ENCODE data around the gene ACOT2. TPM values are rescaled to one million over a fixed set of nuclear protein-coding genes. Genes with fewer than 3 reads are reported as not detected.
A peak's percentile ranks its signal among the peaks of the same experiment; 100 is the strongest.
"Not testable (repeated sequence)": the region's sequence is repeated elsewhere in the genome, so short reads cannot be mapped to it uniquely, and the experiment has no call there.

The ACOT2 gene
- total RNA-seq, 4 donors from 2014 or later = 4.0 to 23.3 (median 13.8) TPM

DNA sequence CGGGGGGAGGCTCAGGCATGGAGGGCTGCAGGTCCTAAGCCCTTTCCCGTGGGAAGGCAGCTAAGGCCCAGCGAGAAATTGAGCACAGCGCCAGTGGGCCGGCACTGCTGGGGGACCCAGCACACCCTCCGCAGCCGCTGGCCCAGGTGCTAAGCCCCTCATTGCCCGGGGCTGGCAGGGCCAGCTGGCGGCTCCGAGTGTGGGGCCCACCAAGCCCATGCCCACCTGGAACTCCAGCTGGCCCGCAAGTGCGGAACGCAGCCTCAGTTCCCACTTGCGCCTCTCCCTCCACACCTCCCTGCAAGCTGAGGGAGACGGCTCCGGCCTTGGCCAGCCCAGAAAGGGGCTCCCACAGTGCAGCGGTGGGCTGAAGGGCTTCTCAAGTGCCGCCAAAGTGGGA, 2.6 kb upstream of the ACOT2 start:
- not testable (repeated sequence) for DNase-seq, H3K27ac ChIP-seq

DNA sequence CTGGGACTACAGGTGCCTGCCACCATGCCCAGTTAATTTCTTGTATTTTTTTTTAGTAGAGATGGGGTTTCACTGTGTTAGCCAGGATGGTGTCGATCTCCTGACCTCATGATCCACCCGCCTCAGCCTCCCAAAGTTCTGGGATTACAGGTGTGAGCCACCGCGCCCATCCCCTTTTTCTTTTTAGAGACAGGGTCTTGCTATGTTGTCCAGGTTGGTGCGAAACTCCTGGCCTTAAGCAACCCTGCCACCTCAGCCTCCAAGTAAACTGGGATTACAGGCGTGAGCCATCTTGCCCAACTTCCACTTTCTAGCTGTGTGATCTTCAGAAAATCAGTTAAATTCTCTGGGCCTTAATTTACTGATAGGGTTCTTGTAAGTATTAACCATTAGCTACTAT, 2.1 kb upstream of the ACOT2 start:
- 95 to 100% methylated on average over 6 of the region's 6 CpGs for WGBS, 2 donors
- H3K27me3 ChIP-seq; H3K9me3 ChIP-seq; H3K4me3 ChIP-seq; H3K36me3 ChIP-seq; intact Hi-C loops (cut with DNase I); DNase-seq: not testable (repeated sequence)
- H3K4me1 ChIP-seq = peaks cover 0 to 32% (median 16%) of the 10 kb centered on the region in 3 donors
- peak overlapping the region in 1 of 4 donors; percentile 95 for H3K27ac ChIP-seq

More for the DNA sequence above, 2.6 kb upstream of the ACOT2 start:
- H3K27me3 ChIP-seq; H3K36me3 ChIP-seq; intact Hi-C loops (cut with DNase I); H3K9me3 ChIP-seq; H3K4me3 ChIP-seq: not testable (repeated sequence)
- 89 to 90% methylated on average over 2 to 7 of the region's 18 CpGs for WGBS, 2 donors
- H3K4me1 ChIP-seq = peaks cover 0 to 32% (median 16%) of the 10 kb centered on the region in 3 donors

DNA sequence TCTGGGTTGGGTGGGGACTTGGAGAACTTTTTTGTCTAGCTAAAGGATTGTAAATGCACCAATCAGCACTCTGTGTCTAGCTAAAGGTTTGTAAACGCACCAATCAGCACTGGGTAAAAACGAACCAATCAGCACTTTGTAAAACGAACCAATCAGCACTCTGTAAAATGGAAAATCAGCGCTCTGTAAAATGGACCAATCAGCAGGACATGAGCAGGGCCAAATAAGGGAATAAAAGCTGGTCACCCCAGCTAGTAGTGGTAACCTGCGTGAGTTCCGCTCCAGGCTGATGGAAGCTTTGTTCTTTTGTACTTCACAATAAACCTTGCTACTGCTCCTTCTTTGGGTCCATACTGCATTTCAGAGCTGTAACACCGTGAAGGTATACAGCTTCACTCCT, 1.7 kb upstream of the ACOT2 start:
- TF ChIP-seq, protein P1, sequence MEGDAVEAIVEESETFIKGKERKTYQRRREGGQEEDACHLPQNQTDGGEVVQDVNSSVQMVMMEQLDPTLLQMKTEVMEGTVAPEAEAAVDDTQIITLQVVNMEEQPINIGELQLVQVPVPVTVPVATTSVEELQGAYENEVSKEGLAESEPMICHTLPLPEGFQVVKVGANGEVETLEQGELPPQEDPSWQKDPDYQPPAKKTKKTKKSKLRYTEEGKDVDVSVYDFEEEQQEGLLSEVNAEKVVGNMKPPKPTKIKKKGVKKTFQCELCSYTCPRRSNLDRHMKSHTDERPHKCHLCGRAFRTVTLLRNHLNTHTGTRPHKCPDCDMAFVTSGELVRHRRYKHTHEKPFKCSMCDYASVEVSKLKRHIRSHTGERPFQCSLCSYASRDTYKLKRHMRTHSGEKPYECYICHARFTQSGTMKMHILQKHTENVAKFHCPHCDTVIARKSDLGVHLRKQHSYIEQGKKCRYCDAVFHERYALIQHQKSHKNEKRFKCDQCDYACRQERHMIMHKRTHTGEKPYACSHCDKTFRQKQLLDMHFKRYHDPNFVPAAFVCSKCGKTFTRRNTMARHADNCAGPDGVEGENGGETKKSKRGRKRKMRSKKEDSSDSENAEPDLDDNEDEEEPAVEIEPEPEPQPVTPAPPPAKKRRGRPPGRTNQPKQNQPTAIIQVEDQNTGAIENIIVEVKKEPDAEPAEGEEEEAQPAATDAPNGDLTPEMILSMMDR (IDR thresholded peaks at IDR 0.05) = no peak
- no peak for TF ChIP-seq POLR2A (IDR thresholded peaks at IDR 0.05)
- WGBS, 2 donors = 86 to 87% methylated on average over 7 of the region's 7 CpGs

DNA sequence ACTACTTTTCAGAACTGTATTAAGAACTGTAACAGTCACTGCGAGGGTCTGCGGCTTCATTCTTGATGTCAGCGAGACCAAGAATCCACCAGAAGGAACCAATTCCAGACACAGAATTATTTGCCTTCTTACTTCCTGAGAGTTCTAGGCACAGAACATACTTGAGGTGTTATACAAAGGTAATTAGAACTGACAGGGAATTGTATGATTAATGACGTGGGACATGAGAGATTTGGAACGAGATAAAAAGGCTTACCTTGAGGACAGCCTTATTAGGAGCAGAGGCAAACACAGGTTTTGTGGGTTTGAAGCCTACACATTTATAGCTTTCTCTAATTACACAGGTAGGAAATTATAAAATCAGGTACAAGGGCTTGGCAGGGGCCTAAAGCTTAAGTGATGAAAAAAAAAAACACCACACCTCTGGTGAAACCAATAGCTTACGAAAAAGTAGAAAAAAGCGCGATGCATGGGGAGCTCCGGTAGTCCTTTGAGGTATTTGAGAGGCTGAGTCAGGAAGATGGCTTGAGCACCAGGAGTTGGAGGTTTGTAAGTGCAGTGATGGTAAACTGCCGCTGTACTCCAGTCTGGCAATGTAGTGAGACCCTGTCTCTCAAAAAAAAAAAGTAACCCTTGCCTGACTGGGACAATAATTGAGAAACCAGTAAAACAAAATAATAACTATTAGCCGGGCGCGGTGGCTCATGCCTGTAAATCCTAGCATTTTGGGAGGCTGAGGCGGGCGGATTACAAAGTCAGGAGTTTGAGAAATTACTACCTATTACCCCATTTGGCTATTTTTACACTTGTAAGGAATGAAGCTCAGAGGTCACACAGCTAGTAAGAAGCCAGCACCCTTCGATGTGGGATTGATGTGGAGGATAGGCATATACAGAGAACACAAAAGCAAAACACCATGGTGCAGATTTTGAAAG, 795 bp upstream of the ACOT2 start:
- Histone ChIP-seq H3K27ac (peak overlapping the region; percentile 86 to 95 (median 92)), H3K36me3 (no peaks in the 10 kb centered on the region), H3K4me3 (peak overlapping the region; percentile 54 to 81 (median 62)), H3K9me3 (no peaks in the 10 kb centered on the region), H3K27me3 (no peaks in the 10 kb centered on the region), H3K4me1 (peaks cover 0 to 32% (median 16%) of the 10 kb centered on the region in 3 donors)
- WGBS, 2 donors = 33 to 49% methylated on average over 16 of the region's 16 CpGs
- intact Hi-C loops (cut with DNase I) = no loop called here
- TF ChIP-seq POLR2A (IDR thresholded peaks at IDR 0.05) = no peak
- TF ChIP-seq, protein P1 (IDR thresholded peaks at IDR 0.05) = no peak
- DNase-seq = no peak

More for the DNA sequence above, 1.7 kb upstream of the ACOT2 start:
- DNase-seq = no peak
- Histone ChIP-seq H3K27ac (peak overlapping the region; percentile 86 to 95 (median 92)), H3K36me3 (no peaks in the 10 kb centered on the region), H3K9me3 (peaks cover 0 to 4% (median 0%) of the 10 kb centered on the region in 3 donors), H3K27me3 (no peaks in the 10 kb centered on the region), H3K4me1 (peaks cover 0 to 32% (median 16%) of the 10 kb centered on the region in 3 donors), H3K4me3 (peak overlapping the region in 1 of 4 donors; percentile 81)
- intact Hi-C loops (cut with DNase I) = no loop called here

DNA sequence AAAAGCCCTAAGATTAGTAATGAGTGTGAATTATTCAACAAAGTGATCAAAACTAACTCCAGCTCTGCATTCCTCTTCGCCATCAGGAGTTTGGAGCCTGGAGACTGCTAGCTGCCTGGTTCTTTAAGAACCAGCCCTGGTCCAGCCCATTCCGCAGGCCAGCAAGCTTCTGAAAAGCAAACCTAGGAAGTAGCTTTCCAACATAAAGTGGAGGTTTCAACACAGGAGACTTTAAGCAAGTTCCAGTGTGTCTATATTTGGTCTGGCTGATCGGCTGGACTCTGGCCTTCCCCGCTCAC, 178 bp upstream of the ACOT2 start:
- H3K36me3 ChIP-seq; DNase-seq; intact Hi-C loops (cut with DNase I); H3K27me3 ChIP-seq; H3K9me3 ChIP-seq: not testable (repeated sequence)
- Histone ChIP-seq H3K27ac (peak overlapping the region; percentile 86 to 95 (median 92)), H3K4me1 (peaks cover 0 to 32% (median 16%) of the 10 kb centered on the region in 3 donors), H3K4me3 (peak overlapping the region; percentile 54 to 81 (median 62))
- 0% methylated on average over 3 of the region's 4 CpGs for WGBS, 2 donors

DNA sequence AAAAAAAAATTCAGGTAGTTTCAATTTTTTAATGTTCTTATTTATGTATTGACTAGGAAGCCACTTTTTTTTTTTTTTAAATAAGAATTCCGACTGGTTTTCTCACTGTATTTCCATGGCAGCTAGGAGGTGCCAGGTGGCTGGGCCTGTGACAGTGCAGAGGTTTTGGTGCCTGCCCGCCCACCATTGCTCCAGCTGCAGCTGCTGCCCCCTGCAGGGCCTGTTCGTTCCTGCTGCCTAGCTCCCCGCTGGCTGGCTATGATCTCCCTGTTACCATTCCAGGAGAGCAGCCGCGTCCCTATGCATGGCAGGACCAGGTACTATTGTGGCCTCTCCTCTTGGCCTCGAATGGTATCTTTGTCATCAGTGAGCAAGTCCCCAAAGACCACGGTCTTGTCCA, 1.9 kb downstream of the ACOT2 start:
- H3K4me3 ChIP-seq = peak overlapping the region in 2 of 4 donors; percentile 18 to 64
- not testable (repeated sequence) for DNase-seq

DNA sequence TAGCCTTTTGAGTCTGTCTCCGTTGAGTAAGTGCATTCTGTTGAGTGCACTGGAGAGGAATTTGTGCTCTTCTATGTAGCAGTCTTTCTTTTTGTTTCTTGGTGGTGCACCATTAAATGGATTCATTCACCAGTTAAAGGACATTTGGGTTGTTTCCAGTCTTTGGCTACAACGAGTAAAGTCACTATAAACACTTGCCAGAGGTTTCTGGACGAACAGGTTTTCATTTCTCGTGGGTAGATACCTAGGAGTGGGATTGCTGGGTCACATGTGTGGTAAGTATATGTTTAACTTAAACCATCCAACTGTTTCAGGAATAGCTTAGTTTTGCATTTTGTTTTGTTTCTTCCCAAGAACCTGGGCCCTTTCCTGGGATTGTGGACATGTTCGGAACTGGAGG, 4.0 kb downstream of the ACOT2 start:
- H3K36me3 ChIP-seq; H3K27me3 ChIP-seq; H3K27ac ChIP-seq; DNase-seq; H3K9me3 ChIP-seq; H3K4me3 ChIP-seq; intact Hi-C loops (cut with DNase I): not testable (repeated sequence)
- WGBS, 2 donors = 53 to 57% methylated on average over 5 of the region's 5 CpGs
- peaks cover 0 to 15% (median 10%) of the 10 kb centered on the region in 3 donors for H3K4me1 ChIP-seq

More for the DNA sequence above, 1.9 kb downstream of the ACOT2 start:
- 21 to 35% methylated on average over 5 to 6 of the region's 8 CpGs for WGBS, 2 donors
- intact Hi-C loops (cut with DNase I); H3K27me3 ChIP-seq; H3K36me3 ChIP-seq; H3K9me3 ChIP-seq: not testable (repeated sequence)
- Histone ChIP-seq H3K27ac (peak overlapping the region in 1 of 4 donors; percentile 92), H3K4me1 (peaks cover 0 to 32% (median 16%) of the 10 kb centered on the region in 3 donors)
- TF ChIP-seq, protein P1 (IDR thresholded peaks at IDR 0.05) = peak; percentile 14 to 62 (median 50)

DNA sequence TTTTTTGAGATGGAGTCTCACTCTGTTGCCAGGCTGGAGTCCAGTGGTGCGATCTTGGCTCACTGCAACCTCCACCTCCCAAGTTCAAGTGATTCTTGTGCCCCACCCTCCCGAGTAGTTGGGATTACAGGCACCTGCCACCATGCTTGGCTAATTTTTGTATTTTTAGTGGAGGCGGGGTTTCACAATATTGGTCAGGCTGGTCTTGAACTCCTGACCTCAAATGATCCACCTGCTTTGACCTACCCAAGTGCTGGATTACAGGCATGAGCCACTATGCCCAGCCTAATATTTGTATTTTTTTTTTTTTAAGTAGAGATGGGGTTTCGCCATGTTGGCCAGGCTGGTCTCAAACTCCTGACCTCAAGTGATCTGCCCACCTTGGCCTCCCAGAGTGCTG, 4.7 kb downstream of the ACOT2 start:
- intact Hi-C loops (cut with DNase I); H3K27me3 ChIP-seq; H3K4me1 ChIP-seq; H3K27ac ChIP-seq; H3K36me3 ChIP-seq; H3K9me3 ChIP-seq; H3K4me3 ChIP-seq; DNase-seq: not testable (repeated sequence)
- WGBS, 2 donors = 62 to 84% methylated on average over 4 of the region's 4 CpGs

DNA sequence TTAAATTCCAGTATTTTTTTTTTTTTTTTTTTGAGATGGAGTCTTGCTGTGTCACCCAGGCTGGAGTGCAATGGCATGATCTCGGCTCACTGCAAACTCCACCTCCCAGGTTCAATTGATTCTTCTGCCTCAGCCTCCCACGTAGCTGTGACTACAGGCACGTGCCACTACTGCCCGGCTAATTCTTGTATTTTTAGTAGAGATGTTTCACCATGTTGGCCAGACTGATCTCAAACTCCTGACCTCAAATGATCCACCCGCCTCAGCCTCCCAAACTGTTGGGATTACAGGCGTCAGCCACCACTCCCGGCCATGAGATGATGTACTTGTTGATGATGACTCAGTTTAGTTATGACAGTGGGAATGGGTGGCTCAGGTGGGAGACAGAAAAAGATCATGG, 5.2 kb downstream of the ACOT2 start:
- H3K4me1 ChIP-seq; H3K36me3 ChIP-seq; H3K9me3 ChIP-seq; DNase-seq; H3K27me3 ChIP-seq; intact Hi-C loops (cut with DNase I); H3K4me3 ChIP-seq: not testable (repeated sequence)
- H3K27ac ChIP-seq = peak overlapping the region in 1 of 4 donors; percentile 25
- 82 to 91% methylated on average over 4 to 7 of the region's 7 CpGs for WGBS, 2 donors

All from esophagus squamous epithelium (tissue), 5 donors.